Mesothelial cell of epicardium (in vitro differentiated cells): ENCODE measurements around the gene PFKFB3. TPM values are rescaled to one million over a fixed set of nuclear protein-coding genes. Genes with fewer than 3 reads are reported as not detected.
"Not testable (repeated sequence)": the region's sequence is repeated elsewhere in the genome, so short reads cannot be mapped to it uniquely, and the experiment has no call there.

ENCODE experiments used
- DNase-seq, 2 experiments: peaks; one replicate each; pipeline ENCODE4 v3.0.0; 2021; ENCODE audit warnings: low spot score in 2 of 2; ENCODE audit not compliant: unreplicated experiment in 2 of 2
- H3K27ac Mint-ChIP-seq: 2 replicates; pipeline ENCODE4 v1.8.0; 2021; ENCODE audit warnings: mixed read lengths
- H3K27me3 Mint-ChIP-seq: 2 replicates; pipeline ENCODE4 v1.8.0; 2021; ENCODE audit warnings: low read depth, mixed read lengths
- H3K36me3 Mint-ChIP-seq: 2 replicates; pipeline ENCODE4 v1.8.0; 2021; ENCODE audit warnings: mixed read lengths
- H3K4me1 Mint-ChIP-seq: 2 replicates; pipeline ENCODE4 v1.8.0; 2021; ENCODE audit warnings: mixed read lengths
- H3K4me3 Mint-ChIP-seq: 2 replicates; pipeline ENCODE4 v1.8.0; 2021; ENCODE audit warnings: mild to moderate bottlenecking, moderate library complexity, mixed read lengths
- H3K9me3 Mint-ChIP-seq: 2 replicates; pipeline ENCODE4 v1.8.0; 2021; ENCODE audit warnings: mixed read lengths
- CTCF ChIP-seq: fragments of 200-600 bp; sonication (generic); IDR thresholded peaks from one replicate; pipeline ENCODE4 v1.5.0; 2021; ENCODE audit warnings: antibody characterized with exemption; ENCODE audit not compliant: unreplicated experiment
- total RNA-seq: library from RNA; stranded (reverse); gene quantifications from 3 replicates; pipeline ENCODE4 v1.2.1, GENCODE V29; 2021

Gene PFKFB3
- total RNA-seq, 1 donor from 2014 or later, result 51.5 TPM

GRCh38 chr10:6204063-6204340 is 1.3 kb downstream of the PFKFB3 start:
- peak overlapping the region; percentile 94 for H3K4me3 Mint-ChIP-seq
- peak in 1 of 2 experiments; percentile 62 for DNase-seq

GRCh38 chr10:6204341-6205191 is 1.8 kb downstream of the PFKFB3 start:
- Mint-ChIP-seq H3K4me3 (peak overlapping the region; percentile 94), H3K27me3 (peaks cover 18% of the 10 kb centered on the region), H3K4me1 (peaks cover 25% of the 10 kb centered on the region), H3K36me3 (peaks cover 2% of the 10 kb centered on the region), H3K27ac (peak overlapping the region; percentile 56), H3K9me3 (no peaks in the 10 kb centered on the region)
- TF ChIP-seq CTCF, result no peak
- DNase-seq, result peak in 1 of 2 experiments; percentile 56

More at GRCh38 chr10:6204063-6204340, 1.3 kb downstream of the PFKFB3 start:
- Mint-ChIP-seq H3K27ac (peak overlapping the region; percentile 87), H3K9me3 (no peaks in the 10 kb centered on the region), H3K36me3 (peaks cover 2% of the 10 kb centered on the region), H3K27me3 (peaks cover 20% of the 10 kb centered on the region), H3K4me1 (peaks cover 25% of the 10 kb centered on the region)
- no peak for TF ChIP-seq CTCF

GRCh38 chr10:6206486-6206885 is 3.8 kb downstream of the PFKFB3 start:
- not testable (repeated sequence) for H3K9me3 Mint-ChIP-seq, H3K4me3 Mint-ChIP-seq, H3K27ac Mint-ChIP-seq, H3K36me3 Mint-ChIP-seq, DNase-seq
- peaks cover 10% of the 10 kb centered on the region for H3K27me3 Mint-ChIP-seq
- H3K4me1 Mint-ChIP-seq, result peaks cover 20% of the 10 kb centered on the region

- no peak for DNase-seq
- H3K36me3 Mint-ChIP-seq, result peaks cover 4% of the 10 kb centered on the region
- peaks cover 8% of the 10 kb centered on the region for H3K27me3 Mint-ChIP-seq
- H3K27ac Mint-ChIP-seq, result no peak overlapping the region
- peaks cover 16% of the 10 kb centered on the region for H3K4me1 Mint-ChIP-seq
- H3K4me3 Mint-ChIP-seq, result no peak overlapping the region
- no peak for TF ChIP-seq CTCF
- H3K9me3 Mint-ChIP-seq, result no peaks in the 10 kb centered on the region
Measured at GRCh38 chr10:6207658-6208057, 4.9 kb downstream of the PFKFB3 start.

GRCh38 chr10:6208799-6209235 is 6.1 kb downstream of the PFKFB3 start:
- peaks cover 16% of the 10 kb centered on the region for H3K4me1 Mint-ChIP-seq
- DNase-seq, result no peak
- H3K36me3 Mint-ChIP-seq, result peaks cover 13% of the 10 kb centered on the region
- peaks cover 8% of the 10 kb centered on the region for H3K27me3 Mint-ChIP-seq
- H3K9me3 Mint-ChIP-seq, result no peaks in the 10 kb centered on the region
- no peak overlapping the region for H3K4me3 Mint-ChIP-seq
- no peak for TF ChIP-seq CTCF
- no peak overlapping the region for H3K27ac Mint-ChIP-seq

- peaks cover 22% of the 10 kb centered on the region for H3K36me3 Mint-ChIP-seq
- no peak for TF ChIP-seq CTCF
- no peak for DNase-seq
- no peaks in the 10 kb centered on the region for H3K9me3 Mint-ChIP-seq
- H3K4me3 Mint-ChIP-seq, result no peak overlapping the region
- H3K27me3 Mint-ChIP-seq, result no peaks in the 10 kb centered on the region
- no peak overlapping the region for H3K27ac Mint-ChIP-seq
- H3K4me1 Mint-ChIP-seq, result peaks cover 6% of the 10 kb centered on the region
Measured at GRCh38 chr10:6211341-6211670, 8.6 kb downstream of the PFKFB3 start.
